WTC11 (cell line): ENCODE measurements around the gene ZPR1. TPM values are rescaled to one million over a fixed set of nuclear protein-coding genes. Genes with fewer than 3 reads are reported as not detected.
A peak's percentile ranks its signal among the peaks of the same experiment; 100 is the strongest.

Source experiments
- ATF1 ChIP-seq: sonication (generic); formaldehyde crosslinking; IDR thresholded peaks from 2 replicates; pipeline ENCODE4 v1.8.1; 2023; ENCODE audit warnings: mild to moderate bottlenecking, moderate library complexity, missing genetic modification reagents
- ATF2 ChIP-seq: sonication (generic); formaldehyde crosslinking; IDR thresholded peaks from 2 replicates; pipeline ENCODE4 v1.8.1; 2022; ENCODE audit warnings: low read depth, missing genetic modification reagents, borderline replicate concordance
- ATF3 ChIP-seq: sonication (generic); formaldehyde crosslinking; conservative IDR thresholded peaks from 2 replicates; pipeline ENCODE4 v1.8.1; 2022; ENCODE audit warnings: mild to moderate bottlenecking, missing genetic modification reagents
- ATF6 ChIP-seq: sonication (generic); formaldehyde crosslinking; IDR thresholded peaks from 2 replicates; pipeline ENCODE4 v1.8.1; 2023; ENCODE audit warnings: mild to moderate bottlenecking, missing genetic modification reagents
- CREB1 ChIP-seq: sonication (generic); formaldehyde crosslinking; IDR thresholded peaks from 2 replicates; pipeline ENCODE4 v1.8.0; 2023; ENCODE audit warnings: mild to moderate bottlenecking, missing genetic modification reagents
- CREM ChIP-seq: sonication (generic); formaldehyde crosslinking; IDR thresholded peaks from 2 replicates; pipeline ENCODE4 v1.8.1; 2022; ENCODE audit warnings: mild to moderate bottlenecking, missing genetic modification reagents, moderate library complexity
- E2F4 ChIP-seq: sonication (generic); formaldehyde crosslinking; IDR thresholded peaks from 2 replicates; pipeline ENCODE4 v1.8.1; 2022; ENCODE audit warnings: low read depth, mild to moderate bottlenecking, moderate library complexity, missing genetic modification reagents, borderline replicate concordance
- ESRRA ChIP-seq: sonication (generic); formaldehyde crosslinking; IDR thresholded peaks from 2 replicates; pipeline ENCODE4 v1.8.1; 2022; ENCODE audit warnings: mild to moderate bottlenecking, missing genetic modification reagents, borderline replicate concordance
- ETV6 ChIP-seq: sonication (generic); formaldehyde crosslinking; IDR thresholded peaks from 2 replicates; pipeline ENCODE4 v1.8.1; 2022; ENCODE audit warnings: mild to moderate bottlenecking, missing genetic modification reagents
- FOXJ3 ChIP-seq: sonication (generic); formaldehyde crosslinking; IDR thresholded peaks from 2 replicates; pipeline ENCODE4 v1.9.0; 2021; ENCODE audit warnings: missing genetic modification reagents, mild to moderate bottlenecking, borderline replicate concordance
- GABPB1 ChIP-seq: sonication (generic); formaldehyde crosslinking; IDR thresholded peaks from 2 replicates; pipeline ENCODE4 v1.8.1; 2023; ENCODE audit warnings: mild to moderate bottlenecking, missing genetic modification reagents
- IRF1 ChIP-seq: sonication (generic); formaldehyde crosslinking; IDR thresholded peaks from 2 replicates; pipeline ENCODE4 v1.8.0; 2023; ENCODE audit warnings: missing genetic modification reagents
- JAZF1 ChIP-seq: fragments of 250-450 bp; sonication (Bioruptor Pico); IDR thresholded peaks from 2 replicates; pipeline ENCODE4 v1.9.0; 2021; ENCODE audit warnings: moderate library complexity, mild to moderate bottlenecking, inconsistent platforms
- KAT7 ChIP-seq: sonication (generic); formaldehyde crosslinking; IDR thresholded peaks from 2 replicates; pipeline ENCODE4 v1.8.1; 2023; ENCODE audit warnings: missing genetic modification reagents, mild to moderate bottlenecking, borderline replicate concordance
- MXD4 ChIP-seq: fragments of 250-450 bp; sonication (Bioruptor Pico); IDR thresholded peaks from 2 replicates; pipeline ENCODE4 v1.8.0; 2021; ENCODE audit warnings: mild to moderate bottlenecking, moderate library complexity, borderline replicate concordance
- NR2C2 ChIP-seq: sonication (generic); formaldehyde crosslinking; IDR thresholded peaks from 2 replicates; pipeline ENCODE4 v1.8.0; 2022; ENCODE audit warnings: mild to moderate bottlenecking, missing genetic modification reagents
- PREB ChIP-seq: sonication (generic); formaldehyde crosslinking; IDR thresholded peaks from 2 replicates; pipeline ENCODE4 v1.8.1; 2022; ENCODE audit warnings: mild to moderate bottlenecking, missing genetic modification reagents, moderate library complexity, borderline replicate concordance
- PRRX2 ChIP-seq: fragments of 250-450 bp; sonication (Bioruptor Pico); IDR thresholded peaks from 2 replicates; pipeline ENCODE4 v1.8.0; 2021; ENCODE audit warnings: mild to moderate bottlenecking
- RORB ChIP-seq: fragments of 250-450 bp; sonication (Bioruptor Pico); IDR thresholded peaks from 2 replicates; pipeline ENCODE4 v1.9.0; 2021; ENCODE audit warnings: mild to moderate bottlenecking
- SMAD3 ChIP-seq: sonication (generic); formaldehyde crosslinking; IDR thresholded peaks from 2 replicates; pipeline ENCODE4 v1.8.0; 2022; ENCODE audit warnings: missing genetic modification reagents, mild to moderate bottlenecking, borderline replicate concordance
- SMAD4 ChIP-seq: sonication (generic); formaldehyde crosslinking; IDR thresholded peaks from 2 replicates; pipeline ENCODE4 v1.8.0; 2022; ENCODE audit warnings: mild to moderate bottlenecking, missing genetic modification reagents
- SOX15 ChIP-seq: fragments of 250-450 bp; sonication (Bioruptor Pico); IDR thresholded peaks from 2 replicates; pipeline ENCODE4 v1.9.0; 2021; ENCODE audit warnings: mild to moderate bottlenecking
- TEAD1 ChIP-seq: sonication (generic); formaldehyde crosslinking; IDR thresholded peaks from 2 replicates; pipeline ENCODE4 v1.8.0; 2022; ENCODE audit warnings: mild to moderate bottlenecking, missing genetic modification reagents
- TP53 ChIP-seq: sonication (generic); formaldehyde crosslinking; IDR thresholded peaks from 2 replicates; pipeline ENCODE4 v1.8.1; 2023; ENCODE audit warnings: mild to moderate bottlenecking, missing genetic modification reagents
- USF2 ChIP-seq: sonication (generic); formaldehyde crosslinking; IDR thresholded peaks from 2 replicates; pipeline ENCODE4 v1.8.1; 2023; ENCODE audit warnings: mild to moderate bottlenecking, missing genetic modification reagents, moderate library complexity
- ZBTB43 ChIP-seq: sonication (generic); formaldehyde crosslinking; IDR thresholded peaks from 2 replicates; pipeline ENCODE4 v1.8.1; 2023; ENCODE audit warnings: mild to moderate bottlenecking, missing genetic modification reagents
- ZNF138 ChIP-seq: sonication (generic); formaldehyde crosslinking; conservative IDR thresholded peaks from 2 replicates; pipeline ENCODE4 v1.8.1; 2022; ENCODE audit warnings: mild to moderate bottlenecking, moderate library complexity, missing genetic modification reagents
- ZNF219 ChIP-seq: sonication (generic); formaldehyde crosslinking; IDR thresholded peaks from 2 replicates; pipeline ENCODE4 v1.8.0; 2023; ENCODE audit warnings: missing genetic modification reagents, mild to moderate bottlenecking, borderline replicate concordance
- ZNF232 ChIP-seq: sonication (generic); formaldehyde crosslinking; IDR thresholded peaks from 2 replicates; pipeline ENCODE4 v1.8.0; 2022; ENCODE audit warnings: mild to moderate bottlenecking, missing genetic modification reagents
- ZNF416 ChIP-seq: fragments of 250-450 bp; sonication (Bioruptor Pico); IDR thresholded peaks from 2 replicates; pipeline ENCODE4 v1.9.0; 2021; ENCODE audit warnings: mild to moderate bottlenecking, inconsistent platforms
- total RNA-seq: library from RNA; stranded (reverse); gene quantifications from 3 replicates; pipeline ENCODE4 v1.2.3, GENCODE V29; 2021

Gene ZPR1
- total RNA-seq, 1 experiment from 2014 or later: 59.6 TPM

- TF ChIP-seq MXD4 (CRISPR knock-in tag): no peak
- TF ChIP-seq IRF1 (CRISPR knock-in tag): peak; percentile 32; the same call in 1 of the 2 replicates
- TF ChIP-seq FOXJ3: no peak
- no peak for TF ChIP-seq ZNF416 (CRISPR knock-in tag)
- peak; percentile 23; the same call in 1 of the 2 replicates for TF ChIP-seq TP53 (CRISPR knock-in tag)
- no peak for TF ChIP-seq PRRX2 (CRISPR knock-in tag)
- 0 out of 2 replicates have a peak, but pooled peaks have one; percentile 49 for TF ChIP-seq ZNF138
- TF ChIP-seq GABPB1 (CRISPR knock-in tag): peak; percentile 78; the same call in 1 of the 2 replicates
- TF ChIP-seq SMAD3: peak; percentile 55; the same call in 1 of the 2 replicates
- no peak for TF ChIP-seq CREB1 (CRISPR knock-in tag)
- peak; percentile 84 for TF ChIP-seq ETV6 (CRISPR knock-in tag)
- no peak for TF ChIP-seq ZNF219 (CRISPR knock-in tag)
- no peak for TF ChIP-seq NR2C2 (CRISPR knock-in tag)
- no peak for TF ChIP-seq SMAD4 (CRISPR knock-in tag)
- TF ChIP-seq KAT7: no peak
- TF ChIP-seq ESRRA: peak; percentile 67; the same call in 1 of the 2 replicates
- no peak for TF ChIP-seq JAZF1
- TF ChIP-seq E2F4 (CRISPR knock-in tag): peak; percentile 61; the same call in 1 of the 2 replicates
- TF ChIP-seq USF2 (CRISPR knock-in tag): no peak; the same call in 1 of the 2 replicates
- no peak for TF ChIP-seq RORB (CRISPR knock-in tag)
- TF ChIP-seq ATF2 (CRISPR knock-in tag): no peak
- no peak for TF ChIP-seq ATF1
- peak; percentile 74 for TF ChIP-seq CREM
- TF ChIP-seq ATF3 (CRISPR knock-in tag): no peak
- TF ChIP-seq ZNF232 (CRISPR knock-in tag): peak; percentile 80
- TF ChIP-seq SOX15 (CRISPR knock-in tag): no peak
- peak; percentile 90 for TF ChIP-seq TEAD1 (CRISPR knock-in tag)
- TF ChIP-seq ATF6 (CRISPR knock-in tag): no peak
- peak; percentile 67; the same call in 1 of the 2 replicates for TF ChIP-seq ZBTB43 (CRISPR knock-in tag)
- 0 out of 2 replicates have a peak, but pooled peaks have one; percentile 40 for TF ChIP-seq PREB (CRISPR knock-in tag)
Measured at GRCh38 chr11:116772443-116773202, 15.2 kb downstream of the ZPR1 start, which contains the start of gene BUD13 (continued).
